HG02763 (cell line): Measurements from ENCODE around the gene ANKK1.

Experiments used
- ATAC-seq: cut with Tn5 transposase; IDR thresholded peaks from one replicate; pipeline ENCODE4 v1.9.1; 2021; ENCODE audit warnings: mild to moderate bottlenecking, moderate library complexity; ENCODE audit not compliant: unreplicated experiment

The ANKK1 gene

GRCh38 chr11:113407163-113407562 lies 19.6 kb downstream of the ANKK1 start:
- no peak for ATAC-seq

- ATAC-seq, result no peak
Observed at GRCh38 chr11:113408206-113408605, 20.6 kb downstream of the ANKK1 start.

DNA sequence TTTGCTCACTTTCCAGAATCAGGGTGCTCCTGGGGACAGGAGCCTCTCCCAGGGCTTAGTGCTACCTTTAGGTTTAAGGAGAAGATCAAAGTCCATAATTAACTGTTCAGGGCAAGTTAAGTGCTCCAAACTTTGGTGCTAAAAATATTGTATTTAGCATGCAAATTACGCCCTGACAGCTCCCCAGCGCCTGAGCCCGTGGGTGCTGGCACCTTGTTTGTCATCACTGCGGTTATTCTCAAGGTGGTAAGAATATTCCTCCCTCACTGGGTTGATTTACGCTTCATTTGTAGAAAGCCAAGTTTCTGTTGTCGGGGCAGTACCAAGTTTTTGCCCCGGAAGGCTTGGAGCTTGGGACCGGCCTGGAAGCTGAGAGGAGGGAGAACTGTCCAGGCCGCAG lies 21.3 kb downstream of the ANKK1 start:
- no peak for ATAC-seq

GRCh38 chr11:113409526-113409925 lies 21.9 kb downstream of the ANKK1 start:
- ATAC-seq, result no peak

DNA sequence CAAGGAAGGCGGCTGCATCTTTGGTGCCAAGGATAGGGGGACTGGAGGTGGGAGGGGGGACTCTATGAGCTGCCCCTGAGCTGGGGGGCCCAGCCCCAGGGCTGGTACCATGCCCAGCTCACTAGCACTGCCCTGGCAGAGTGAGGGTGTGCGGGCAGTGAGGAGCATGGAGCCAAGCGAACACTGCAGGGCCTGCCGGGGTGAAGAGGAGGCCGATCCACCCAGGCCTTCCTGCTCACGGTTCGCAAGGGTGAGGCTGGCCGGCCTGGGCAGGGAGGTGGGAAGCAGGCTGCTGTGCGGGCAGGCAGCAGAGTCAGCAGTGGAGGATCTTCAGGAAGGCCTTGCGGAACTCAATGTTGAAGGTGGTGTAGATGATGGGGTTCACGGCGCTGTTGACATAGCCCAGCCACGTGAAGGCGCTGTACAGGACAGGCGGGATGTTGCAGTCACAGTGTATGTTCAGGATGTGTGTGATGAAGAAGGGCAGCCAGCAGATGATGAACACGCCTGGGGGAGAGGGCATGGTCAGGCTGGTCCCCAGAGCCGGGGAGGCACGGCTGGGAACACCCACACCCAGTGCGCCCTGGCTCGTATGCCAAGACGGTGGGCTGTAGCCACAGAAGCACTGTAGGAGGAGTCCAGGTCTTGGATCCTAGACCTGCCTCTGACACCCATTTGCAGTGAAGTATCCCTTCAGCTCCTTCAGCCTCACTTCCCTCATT lies 23.0 kb downstream of the ANKK1 start:
- ATAC-seq, result no peak

GRCh38 chr11:113411536-113411935 lies 24.0 kb downstream of the ANKK1 start:
- ATAC-seq, result no peak

DNA sequence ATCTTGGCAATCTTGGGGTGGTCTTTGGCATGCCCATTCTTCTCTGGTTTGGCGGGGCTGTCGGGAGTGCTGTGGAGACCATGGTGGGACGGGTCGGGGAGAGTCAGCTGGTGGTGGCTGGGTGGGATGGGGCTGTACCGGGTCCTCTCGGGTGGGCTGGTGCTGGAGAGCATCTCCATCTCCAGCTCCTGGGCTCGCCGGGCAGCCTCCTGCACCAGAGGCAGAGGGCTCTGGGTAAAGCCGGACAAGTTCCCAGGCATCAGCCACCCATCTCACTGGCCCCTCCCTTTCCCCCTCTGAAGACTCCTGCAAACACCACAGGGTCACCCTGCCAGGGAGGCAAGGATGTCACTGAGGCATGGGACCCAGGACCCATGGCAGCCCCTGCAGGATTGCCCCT lies 25.1 kb downstream of the ANKK1 start:
- no peak for ATAC-seq

- ATAC-seq, result no peak
Observed at GRCh38 chr11:113415343-113415742, 27.8 kb downstream of the ANKK1 start.

- ATAC-seq, result no peak
Observed at GRCh38 chr11:113417428-113417827, 29.8 kb downstream of the ANKK1 start.

DNA sequence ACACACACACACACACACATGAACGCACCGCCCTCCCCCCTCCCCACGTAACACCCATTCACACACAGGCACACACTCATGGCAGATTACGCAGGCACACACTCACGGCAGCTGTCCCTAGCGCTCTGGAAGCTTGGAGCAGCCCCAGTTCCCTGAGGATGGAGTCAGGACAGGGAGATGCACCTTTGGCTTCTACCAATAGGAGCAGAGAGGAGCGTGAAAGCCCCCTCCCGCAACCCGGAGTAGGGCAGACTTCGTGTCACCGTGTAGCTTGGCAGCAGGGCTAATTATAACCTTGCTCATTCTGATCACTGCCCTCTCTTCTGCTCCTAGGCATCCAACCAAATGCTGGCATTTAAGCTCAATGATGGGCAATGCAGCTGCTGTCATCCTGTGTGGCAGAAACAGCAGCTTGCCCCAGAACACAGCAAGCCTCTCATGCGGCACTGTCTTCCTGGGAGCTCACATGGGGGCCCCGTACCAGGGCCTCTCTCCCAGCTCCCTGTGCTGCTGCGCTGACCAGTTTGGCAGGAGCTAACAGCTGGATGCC lies 31.9 kb downstream of the ANKK1 start:
- ATAC-seq, result no peak

- ATAC-seq, result no peak
Observed at GRCh38 chr11:113420808-113421207, 33.2 kb downstream of the ANKK1 start.

DNA sequence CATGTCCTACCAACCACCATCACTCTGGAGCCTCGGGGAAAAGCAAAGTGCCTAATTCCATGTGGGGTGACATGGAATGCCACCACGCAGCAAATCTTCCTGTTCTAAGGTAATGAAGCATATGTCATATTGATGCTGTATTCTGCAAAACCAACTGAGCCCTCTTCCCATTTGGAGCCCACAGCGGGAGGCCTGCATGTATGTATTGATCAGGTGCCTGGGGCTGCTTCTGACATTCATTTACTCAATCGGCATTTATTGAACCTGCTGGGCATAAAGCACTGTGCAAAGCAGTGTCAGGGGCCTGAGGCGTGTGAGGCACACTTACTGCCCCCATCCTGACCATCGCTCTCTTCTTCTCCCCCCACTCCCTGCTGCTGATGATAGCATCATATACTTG lies 39.1 kb downstream of the ANKK1 start:
- ATAC-seq, result no peak

- ATAC-seq, result no peak
Observed at GRCh38 chr11:113431746-113432145, 44.2 kb downstream of the ANKK1 start.

GRCh38 chr11:113435190-113435968 lies 47.8 kb downstream of the ANKK1 start:
- ATAC-seq, result no peak

DNA sequence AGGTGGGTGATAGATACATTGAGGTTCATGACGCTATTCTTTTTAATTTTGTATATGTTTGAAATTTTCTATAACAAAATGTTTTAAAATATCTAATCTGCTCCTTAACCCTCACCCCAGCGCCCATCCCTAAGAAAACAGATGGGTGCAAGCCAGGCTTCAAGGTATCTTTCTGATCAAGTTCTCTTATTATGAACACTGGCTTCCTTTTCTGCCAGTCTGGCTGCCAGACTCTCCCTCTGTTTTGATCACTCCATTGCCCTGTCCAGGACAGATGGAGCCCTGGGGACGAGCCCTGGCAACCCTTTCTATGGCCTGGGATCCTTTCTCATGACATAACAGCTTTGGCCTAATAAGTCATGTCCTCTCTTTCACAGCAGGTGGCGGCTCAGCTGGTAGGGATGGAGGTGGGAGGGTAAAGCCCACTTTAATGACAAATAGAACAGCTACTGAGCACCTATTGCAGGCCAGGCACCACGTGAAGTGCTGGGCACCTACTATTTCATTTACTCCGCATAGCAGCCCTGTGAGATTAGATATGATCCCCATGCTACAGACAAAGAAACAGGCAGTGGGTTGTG lies 49.2 kb downstream of the ANKK1 start:
- no peak for ATAC-seq

DNA sequence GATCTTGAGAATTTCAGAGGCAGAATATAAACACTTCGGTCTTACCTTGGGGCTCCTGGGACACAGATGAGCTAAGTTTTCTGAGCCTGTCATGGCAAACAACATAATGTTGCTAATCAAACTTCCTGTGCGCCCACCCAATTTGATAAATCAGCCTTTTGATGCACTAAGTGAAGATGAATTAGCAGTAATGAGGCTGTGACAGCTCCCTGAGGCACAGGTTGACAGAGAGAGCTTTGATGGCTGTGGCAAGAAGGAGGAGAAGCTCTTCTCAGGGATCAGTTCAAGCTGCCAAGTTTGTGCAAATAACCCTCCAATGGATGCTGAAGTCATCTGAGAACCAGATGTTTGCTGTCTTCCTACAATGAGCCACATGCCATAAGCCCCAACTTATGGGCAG lies 53.2 kb downstream of the ANKK1 start:
- ATAC-seq, result no peak

DNA sequence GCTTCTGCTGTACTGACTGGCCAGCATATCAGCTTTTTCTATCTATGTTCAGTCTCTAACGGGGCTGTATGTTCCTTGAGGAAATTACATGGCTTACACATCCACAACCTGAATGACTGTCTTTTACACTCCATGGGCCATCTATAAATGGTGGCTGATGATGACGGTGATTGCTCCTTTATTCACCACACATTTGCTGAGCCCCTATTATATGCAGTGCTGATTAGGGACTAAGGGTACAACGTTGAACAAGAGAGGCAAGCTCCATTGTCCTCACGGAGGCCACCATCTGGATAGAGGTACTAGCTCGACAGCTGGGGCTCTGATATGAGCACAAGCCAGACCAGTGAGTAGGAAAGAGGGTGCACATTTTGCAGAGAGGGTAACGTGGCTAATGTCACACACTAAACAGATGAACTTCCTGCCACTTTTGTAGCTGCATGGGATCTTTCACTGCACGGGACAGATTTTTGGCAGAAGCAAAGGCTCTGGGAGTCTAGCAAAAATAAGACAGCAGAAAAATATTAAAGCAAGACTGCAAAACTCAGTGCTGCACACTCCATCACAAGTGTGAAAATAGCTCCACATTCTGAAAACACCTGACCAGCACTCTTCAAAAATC lies 57.0 kb downstream of the ANKK1 start:
- ATAC-seq, result no peak

- ATAC-seq, result no peak
Observed at GRCh38 chr11:113446112-113446511, 58.5 kb downstream of the ANKK1 start.

- no peak for ATAC-seq
Observed at GRCh38 chr11:113446938-113447337, 59.4 kb downstream of the ANKK1 start.

GRCh38 chr11:113447621-113448315 lies 60.2 kb downstream of the ANKK1 start:
- no peak for ATAC-seq

- ATAC-seq, result no peak
Observed at GRCh38 chr11:113448316-113448677, 60.7 kb downstream of the ANKK1 start.
